GM10266 (cell line): Measurements from ENCODE around the gene ARL14EPL.

Source experiments
- DNase-seq: peaks from one replicate; pipeline ENCODE4 v3.0.0; 2012; ENCODE audit errors: extremely low spot score
- CTCF ChIP-seq: IDR thresholded peaks from 2 replicates; pipeline ENCODE4 v1.5.1; 2012; ENCODE audit warnings: mild to moderate bottlenecking, low read depth; ENCODE audit not compliant: control insufficient read depth, insufficient read depth; ENCODE audit errors: missing control alignments

ARL14EPL gene

GRCh38 chr5:116025866-116026265, 6.4 kb upstream of the ARL14EPL start:
- TF ChIP-seq CTCF, result no peak
- DNase-seq, result no peak

- TF ChIP-seq CTCF, result no peak
These were observed 719 bp downstream of the ARL14EPL start for GRCh38 chr5:116032991-116033390.

GRCh38 chr5:116035123-116035522, 2.9 kb downstream of the ARL14EPL start:
- no peak for TF ChIP-seq CTCF
- DNase-seq, result no peak

More at GRCh38 chr5:116032991-116033390, 719 bp downstream of the ARL14EPL start:
- peak; percentile 11 for DNase-seq

- DNase-seq, result no peak
- TF ChIP-seq CTCF, result no peak
These were observed 5.1 kb downstream of the ARL14EPL start for GRCh38 chr5:116037236-116037822.

- peak; percentile 25 for DNase-seq
- TF ChIP-seq CTCF, result no peak
These were observed 6.5 kb downstream of the ARL14EPL start for GRCh38 chr5:116038817-116039216.

- no peak for DNase-seq
- no peak for TF ChIP-seq CTCF
These were observed 10.1 kb downstream of the ARL14EPL start for GRCh38 chr5:116042375-116042774.

- no peak for TF ChIP-seq CTCF
- no peak for DNase-seq
These were observed 11.8 kb downstream of the ARL14EPL start for GRCh38 chr5:116044073-116044472.
